Osteoblast (primary cell): ENCODE results near the gene SLC39A1. TPM values are rescaled to one million over a fixed set of nuclear protein-coding genes. Genes with fewer than 3 reads are reported as not detected.
A peak's percentile ranks its signal among the peaks of the same experiment; 100 is the strongest.

Experiments used
- DNase-seq: peaks from one replicate; pipeline ENCODE4 v3.0.0; 2011; ENCODE audit warnings: low spot score, mixed read lengths; ENCODE audit not compliant: insufficient read length; ENCODE audit errors: missing footprints
- H2AFZ ChIP-seq: 2 replicates; pipeline ENCODE4 v1.6.0; 2011; ENCODE audit warnings: mild to moderate bottlenecking, low read length
- H3K27ac ChIP-seq: 2 replicates; pipeline ENCODE4 v1.5.1; 2011; ENCODE audit warnings: mild to moderate bottlenecking, low read depth, low read length, moderate library complexity
- H3K27me3 ChIP-seq: 2 replicates; pipeline ENCODE4 v1.6.0; 2012; ENCODE audit warnings: mild to moderate bottlenecking, control low read depth, inconsistent platforms, low read length, moderate library complexity; ENCODE audit not compliant: insufficient read depth
- H3K36me3 ChIP-seq: 2 replicates; pipeline ENCODE4 v1.5.1; 2011; ENCODE audit warnings: mild to moderate bottlenecking, low read length, control low read depth, moderate library complexity; ENCODE audit not compliant: insufficient read depth
- H3K4me1 ChIP-seq: 2 replicates; pipeline ENCODE4 v1.5.1; 2011; ENCODE audit warnings: mild to moderate bottlenecking, low read length, control low read depth, moderate library complexity; ENCODE audit not compliant: insufficient read depth
- H3K4me2 ChIP-seq: 2 replicates; pipeline ENCODE4 v1.6.0; 2011; ENCODE audit warnings: mild to moderate bottlenecking, low read length; ENCODE audit not compliant: insufficient read depth
- H3K4me3 ChIP-seq: fragments of 200-600 bp; sonication (generic); 3 replicates; pipeline ENCODE4 v1.5.1; 2012; ENCODE audit warnings: mild to moderate bottlenecking, low read length, inconsistent platforms; ENCODE audit not compliant: insufficient read depth
- H3K79me2 ChIP-seq: 2 replicates; pipeline ENCODE4 v1.6.0; 2012; ENCODE audit warnings: mild to moderate bottlenecking, low read length, control low read depth, inconsistent platforms; ENCODE audit not compliant: insufficient read depth
- H3K9me3 ChIP-seq: 2 replicates; pipeline ENCODE4 v1.5.1; 2011; ENCODE audit warnings: low read depth, low read length, control low read depth
- H4K20me1 ChIP-seq: 2 replicates; pipeline ENCODE4 v1.6.0; 2012; ENCODE audit warnings: mild to moderate bottlenecking, low read length, control low read depth; ENCODE audit not compliant: insufficient read depth
- total RNA-seq: library from RNA; depleted of rRNA; stranded (reverse); fragments of >200 nt; gene quantifications from 2 replicates; pipeline ENCODE4 v1.2.3, GENCODE V29; 2012
- TF ChIP-seq, protein P1 (sequence below): IDR thresholded peaks from 2 replicates; pipeline ENCODE4 v1.5.1; 2011; ENCODE audit warnings: mild to moderate bottlenecking, low read depth, low read length, moderate library complexity; ENCODE audit errors: extremely low read depth

SLC39A1 gene
- total RNA-seq, 1 donor = 96.3 TPM

DNA sequence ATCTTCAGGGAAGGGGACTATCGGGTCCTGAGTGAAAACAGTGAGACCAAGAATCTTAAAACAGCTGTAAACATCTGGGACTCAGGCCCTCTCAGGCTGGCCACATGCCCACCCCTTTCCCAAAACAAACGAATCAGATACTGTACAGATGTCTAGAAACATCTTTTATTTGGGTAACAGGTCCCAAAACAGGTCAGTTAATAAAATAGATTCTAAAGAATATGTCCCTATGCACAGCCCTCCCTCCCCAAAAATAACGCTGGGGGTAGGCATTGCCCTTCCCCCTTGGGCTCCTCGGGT lies 4.4 kb downstream of the SLC39A1 start:
- peaks cover 62% of the 10 kb centered on the region for H3K79me2 ChIP-seq
- no peaks in the 10 kb centered on the region for H3K9me3 ChIP-seq
- peak; percentile 51 for DNase-seq
- H4K20me1 ChIP-seq = peaks cover 34% of the 10 kb centered on the region
- peak overlapping the region; percentile 96 for H3K4me3 ChIP-seq
- H3K4me2 ChIP-seq = peak overlapping the region; percentile 88
- no peak overlapping the region for H3K27ac ChIP-seq
- H3K27me3 ChIP-seq = no peaks in the 10 kb centered on the region
- H2AFZ ChIP-seq = peak overlapping the region; percentile 69
- H3K36me3 ChIP-seq = peaks cover 19% of the 10 kb centered on the region
- peaks cover 33% of the 10 kb centered on the region for H3K4me1 ChIP-seq
- TF ChIP-seq, protein P1, sequence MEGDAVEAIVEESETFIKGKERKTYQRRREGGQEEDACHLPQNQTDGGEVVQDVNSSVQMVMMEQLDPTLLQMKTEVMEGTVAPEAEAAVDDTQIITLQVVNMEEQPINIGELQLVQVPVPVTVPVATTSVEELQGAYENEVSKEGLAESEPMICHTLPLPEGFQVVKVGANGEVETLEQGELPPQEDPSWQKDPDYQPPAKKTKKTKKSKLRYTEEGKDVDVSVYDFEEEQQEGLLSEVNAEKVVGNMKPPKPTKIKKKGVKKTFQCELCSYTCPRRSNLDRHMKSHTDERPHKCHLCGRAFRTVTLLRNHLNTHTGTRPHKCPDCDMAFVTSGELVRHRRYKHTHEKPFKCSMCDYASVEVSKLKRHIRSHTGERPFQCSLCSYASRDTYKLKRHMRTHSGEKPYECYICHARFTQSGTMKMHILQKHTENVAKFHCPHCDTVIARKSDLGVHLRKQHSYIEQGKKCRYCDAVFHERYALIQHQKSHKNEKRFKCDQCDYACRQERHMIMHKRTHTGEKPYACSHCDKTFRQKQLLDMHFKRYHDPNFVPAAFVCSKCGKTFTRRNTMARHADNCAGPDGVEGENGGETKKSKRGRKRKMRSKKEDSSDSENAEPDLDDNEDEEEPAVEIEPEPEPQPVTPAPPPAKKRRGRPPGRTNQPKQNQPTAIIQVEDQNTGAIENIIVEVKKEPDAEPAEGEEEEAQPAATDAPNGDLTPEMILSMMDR = no peak

DNA sequence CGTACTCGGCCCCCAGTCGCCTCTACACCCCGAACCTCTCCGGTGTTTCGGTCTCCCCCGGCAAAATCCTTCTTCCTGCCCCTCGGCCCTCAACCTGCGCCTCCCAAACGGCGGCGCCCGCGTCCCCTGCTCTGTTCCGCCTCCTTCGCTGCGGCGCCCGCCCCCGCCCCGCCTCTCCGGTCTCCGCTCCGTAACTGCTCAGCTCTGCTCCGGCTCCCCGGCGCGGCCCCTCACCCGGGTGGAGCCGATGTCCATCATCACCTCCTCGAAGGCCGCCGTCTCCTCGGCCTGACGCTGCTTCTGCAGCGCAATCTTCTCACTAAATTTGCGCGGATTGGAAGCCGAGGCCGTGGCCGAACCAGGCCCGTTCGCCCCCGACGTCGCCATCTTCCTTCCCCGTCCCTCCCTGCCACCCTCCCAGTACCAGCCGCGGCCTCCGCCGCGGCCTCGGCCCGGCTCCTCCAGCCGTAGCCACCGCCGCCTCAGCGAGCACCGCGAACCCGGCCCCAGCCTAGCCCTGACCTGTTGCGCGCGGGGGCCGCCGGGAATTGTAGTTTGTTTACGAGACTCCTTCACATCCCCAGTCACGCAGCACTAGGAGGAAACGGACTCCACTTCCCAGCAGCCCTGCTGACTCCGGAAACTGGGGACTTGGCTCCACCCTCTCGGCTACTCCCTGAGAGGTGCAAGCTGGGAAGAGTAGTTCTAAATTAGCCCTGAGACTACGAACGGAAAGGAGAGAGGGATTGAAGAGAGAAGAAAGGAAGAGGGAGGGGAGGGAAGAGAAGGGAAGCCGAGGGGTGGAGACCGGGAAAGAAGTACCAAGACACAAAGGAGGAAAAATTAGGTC lies 5.0 kb downstream of the SLC39A1 start, which contains the start of gene CRTC2:
Gene CRTC2 (minus strand): TSS at position 502 of the 850 bp plus-strand sequence. CDS start 115 bp downstream, at position 387.
- peak within 1 kb of the TSS; percentile 63 for H3K27ac ChIP-seq
- no peaks in the 10 kb centered on the region for H3K9me3 ChIP-seq
- H3K4me2 ChIP-seq = peak within 1 kb of the TSS; percentile 88
- H3K79me2 ChIP-seq = peaks cover 65% of the 10 kb centered on the region
- TF ChIP-seq, protein P1 = no peak
- DNase-seq = peak; percentile 99
- peaks cover 23% of the 10 kb centered on the region for H3K36me3 ChIP-seq
- H3K4me1 ChIP-seq = peaks cover 30% of the 10 kb centered on the region
- peaks cover 39% of the 10 kb centered on the region for H4K20me1 ChIP-seq
- peak within 1 kb of the TSS; percentile 88 for H2AFZ ChIP-seq
- peak within 1 kb of the TSS; percentile 96 for H3K4me3 ChIP-seq
- no peaks in the 10 kb centered on the region for H3K27me3 ChIP-seq

DNA sequence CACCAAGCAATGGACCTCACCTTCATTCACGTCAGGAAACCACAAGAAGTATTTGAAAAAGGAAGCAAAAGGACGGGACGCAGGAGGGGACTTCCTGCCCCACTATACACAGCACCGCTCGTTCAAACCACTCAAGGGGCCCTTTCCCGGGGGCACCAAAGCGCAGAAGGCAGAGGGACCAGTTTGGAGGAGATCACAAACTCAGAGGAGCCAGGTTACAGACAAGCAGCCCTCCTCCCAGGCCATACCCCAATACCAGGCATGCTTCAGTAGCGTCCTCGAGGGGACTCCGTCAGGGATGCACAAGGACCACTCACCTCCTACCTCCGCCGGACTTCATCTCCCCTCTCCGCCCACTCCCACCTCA lies 5.6 kb downstream of the SLC39A1 start:
- H3K79me2 ChIP-seq = peaks cover 62% of the 10 kb centered on the region
- H4K20me1 ChIP-seq = peaks cover 42% of the 10 kb centered on the region
- no peak for DNase-seq
- H3K4me1 ChIP-seq = peaks cover 27% of the 10 kb centered on the region
- no peaks in the 10 kb centered on the region for H3K27me3 ChIP-seq
- TF ChIP-seq, protein P1 = no peak
- H2AFZ ChIP-seq = peak overlapping the region; percentile 88
- H3K4me2 ChIP-seq = peak overlapping the region; percentile 88
- H3K36me3 ChIP-seq = peaks cover 23% of the 10 kb centered on the region
- H3K4me3 ChIP-seq = peak overlapping the region; percentile 96
- peak overlapping the region; percentile 63 for H3K27ac ChIP-seq
- H3K9me3 ChIP-seq = no peaks in the 10 kb centered on the region

DNA sequence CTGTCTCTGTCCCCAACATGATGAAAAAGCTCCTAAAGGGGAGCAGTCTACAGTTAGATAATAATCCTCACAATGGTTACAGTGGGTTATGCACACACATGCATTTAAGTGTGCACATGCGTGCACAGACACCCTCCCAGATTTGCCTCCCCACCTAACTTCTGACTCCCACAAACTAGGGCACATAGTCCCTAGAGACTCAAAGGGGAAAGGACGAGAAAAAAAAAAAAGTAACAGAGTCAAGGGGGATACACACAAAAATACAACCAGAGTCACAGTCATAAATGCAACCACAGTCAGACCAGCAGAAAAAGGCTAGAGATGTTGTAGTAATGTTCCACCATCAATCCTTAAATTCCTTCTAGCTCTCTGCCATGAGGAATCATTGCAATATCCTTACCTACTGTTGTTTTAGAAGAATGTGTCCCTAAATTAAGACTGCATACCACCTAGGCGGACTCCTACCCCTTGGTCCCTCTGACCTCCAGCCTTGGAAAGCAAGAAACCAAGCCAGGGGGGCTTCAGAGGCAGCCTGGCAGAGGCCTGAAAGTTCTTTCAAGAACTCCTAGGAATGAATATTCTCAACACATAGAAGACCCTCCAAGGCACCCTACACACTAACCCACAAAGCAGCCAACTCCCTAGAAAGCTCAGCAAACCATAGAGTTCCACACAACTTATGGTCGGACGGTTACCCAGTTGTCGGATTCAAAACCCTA lies 6.2 kb downstream of the SLC39A1 start:
- DNase-seq = peak; percentile 68
- Histone ChIP-seq H3K4me3 (peak overlapping the region; percentile 96), H4K20me1 (peaks cover 45% of the 10 kb centered on the region), H2AFZ (no peak overlapping the region), H3K4me1 (peaks cover 21% of the 10 kb centered on the region), H3K36me3 (peaks cover 29% of the 10 kb centered on the region), H3K27me3 (no peaks in the 10 kb centered on the region), H3K9me3 (no peaks in the 10 kb centered on the region), H3K4me2 (peak overlapping the region; percentile 88), H3K79me2 (peaks cover 59% of the 10 kb centered on the region), H3K27ac (peak overlapping the region; percentile 63)
- TF ChIP-seq, protein P1 = no peak
